Measurements from ENCODE around the gene ZCCHC10. TPM values are rescaled to one million over a fixed set of nuclear protein-coding genes. Genes with fewer than 3 reads are reported as not detected.

ZCCHC10 gene
- total RNA-seq (25.9 and 30.5 TPM in 2 replicates), polyA plus RNA-seq (32.1 and 35.3 TPM in 2 replicates), polyA minus RNA-seq (10.2 and 17.1 TPM in 2 replicates), Bru-seq, nascent RNA (percentile 70 among the genes with signal in this experiment), BruChase-seq, experiment 1, labeled RNA remaining after a 6-hour chase (percentile 64 among the genes with signal in this experiment), BruChase-seq, experiment 2, labeled RNA remaining after a 2-hour chase (percentile 73 among the genes with signal in this experiment)
- polyA plus RNA-seq (2011; cell fraction: cytosol; rRNA removed): 39.3 and 42.5 TPM in 2 replicates
- polyA plus RNA-seq (2011; cell fraction: nucleus; rRNA removed): 15.9 and 19.4 TPM in 2 replicates
- 31.2 and 51.6 TPM in 2 replicates for polyA plus RNA-seq (2012)
- 5.4 TPM for polyA minus RNA-seq (2011; cell fraction: cytosol; rRNA and poly(A)+ RNA removed)
- polyA minus RNA-seq (2011; cell fraction: nucleus; rRNA and poly(A)+ RNA removed): 4.7 and 9.3 TPM in 2 replicates
- long read RNA-seq, transcript ZCCHC10-203 (3 exons, 325 nt): major isoform, 58 of 144 reads
- long read RNA-seq, transcript ZCCHC10-201 (4 exons, 2,178 nt): minor isoform, 37 of 144 reads
- long read RNA-seq, transcript ZCCHC10-207 (5 exons, 1,070 nt): minor isoform, 13 of 144 reads
- long read RNA-seq, transcript ZCCHC10-210 (3 exons, 876 nt): minor isoform, 6 of 144 reads
- long read RNA-seq, partial matches to known transcripts: 7 of 144 reads
- long read RNA-seq, other reads (novel, unspliced or antisense): 20 of 144 reads

DNA sequence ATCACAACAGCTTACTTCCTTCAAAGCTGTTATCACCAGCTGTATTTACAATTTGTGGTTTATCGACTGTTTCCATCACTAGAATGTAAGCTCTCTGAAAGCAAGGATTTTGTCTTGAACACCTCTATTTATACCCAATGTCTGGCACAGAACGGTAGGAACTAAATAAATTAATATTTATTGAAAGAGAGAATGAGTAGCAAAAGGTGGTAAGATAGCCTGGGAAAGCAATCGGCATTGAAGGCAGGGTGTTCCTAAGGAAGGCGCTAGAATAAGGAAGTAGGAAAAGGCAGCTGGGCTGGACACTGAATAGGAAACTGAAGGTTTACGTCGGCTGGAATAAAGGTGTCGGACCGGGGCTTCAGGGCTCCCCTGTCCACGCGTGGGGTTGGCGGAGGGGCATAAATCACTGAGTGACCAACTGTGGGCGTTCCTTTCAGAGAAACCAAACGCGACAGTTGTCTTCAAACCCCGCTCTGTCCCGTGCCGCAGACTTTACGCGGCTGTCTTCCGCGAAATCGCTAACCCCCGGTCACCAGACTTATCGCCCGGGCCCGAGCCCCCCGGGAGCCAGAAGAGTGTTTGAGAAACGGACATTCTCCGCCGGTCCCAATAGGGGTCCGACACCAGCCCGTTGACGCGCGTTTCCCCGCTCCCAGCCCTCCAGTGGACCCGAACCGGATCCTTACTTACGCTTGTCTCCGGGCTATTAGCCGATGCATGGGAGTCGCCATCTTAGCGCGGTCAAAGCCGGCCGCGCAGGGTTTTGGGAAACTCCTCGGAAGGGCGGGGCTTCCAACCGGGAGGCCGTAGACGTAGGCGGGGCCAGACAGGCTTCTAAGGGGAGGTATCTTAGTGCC lies at the start of gene ZCCHC10:
TSS of gene ZCCHC10 (minus strand) at position 746 of the 860 bp plus-strand sequence. CDS start at position 734, 12 bp downstream.
- Histone ChIP-seq H3K27me3 (ENCODE audit: control insufficient read depth in 2 of 2, insufficient read depth in 2 of 2, low read length in 2 of 2) (no peaks in the 10 kb centered on the region), H3K79me2 (ENCODE audit: control insufficient read depth, insufficient read depth, low read length) (peaks cover 34% of the 10 kb centered on the region), H4K20me1 (replicated peaks; ENCODE audit: control insufficient read depth, extremely low read depth, insufficient read depth, low read length) (no peaks in the 10 kb centered on the region), H3K4me1 (ENCODE audit: control insufficient read depth, extremely low read depth, insufficient read depth, low read length) (peaks cover 5% of the 10 kb centered on the region), H3K9ac (replicated peaks; ENCODE audit: extremely low read depth, insufficient read depth, low read length) (peak within 1 kb of the TSS; percentile 78), H2AFZ (ENCODE audit: low read depth, low read length) (peak within 1 kb of the TSS; percentile 98), H3K27ac (ENCODE audit: insufficient read depth, low read depth, low read length) (peak within 1 kb of the TSS; percentile 54), H3K9me3 (replicated peaks; ENCODE audit: control insufficient read depth, insufficient read depth, low read length) (no peaks in the 10 kb centered on the region), H3K9me1 (replicated peaks; ENCODE audit: control insufficient read depth, extremely low read depth, insufficient read depth, low read length) (no peaks in the 10 kb centered on the region), H3K36me3 (ENCODE audit: control insufficient read depth in 2 of 2, extremely low read depth in 1 of 2, insufficient read depth in 2 of 2, low read length in 2 of 2) (no peaks in the 10 kb centered on the region), H3K4me2 (ENCODE audit: insufficient read depth, low read length) (peak within 1 kb of the TSS; percentile 94), H3K4me3 (replicated peaks in 1 of 3; ENCODE audit: insufficient read depth in 1 of 3, low read depth in 1 of 3, low read length in 3 of 3) (peak within 1 kb of the TSS; percentile 55 to 86 (median 84))
- dilution Hi-C loops (cut with MboI; ENCODE audit: extremely low pct_ligation_motif_present, low sequenced_read_pairs): no loop called here
- intact Hi-C loops (cut with micrococcal nuclease): loop anchor here (1.0 to 5.0 kb wide), 3 partner anchors 25 to 119 kb away; partner anchors contain the start of gene AFF4
- TF ChIP-seq GATA2 (IDR thresholded peaks at IDR 0.05; ENCODE audit: insufficient read depth, insufficient read length, low read depth, low read length): no peak
- TF ChIP-seq, protein P1, sequence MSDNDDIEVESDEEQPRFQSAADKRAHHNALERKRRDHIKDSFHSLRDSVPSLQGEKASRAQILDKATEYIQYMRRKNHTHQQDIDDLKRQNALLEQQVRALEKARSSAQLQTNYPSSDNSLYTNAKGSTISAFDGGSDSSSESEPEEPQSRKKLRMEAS (IDR thresholded peaks at IDR 0.05; ENCODE audit: insufficient read depth, insufficient read length): no peak
- peak; percentile 90 for TF ChIP-seq POLR2AphosphoS5 (IDR thresholded peaks at IDR 0.05; ENCODE audit: insufficient read depth, low read depth, low read length)
- no peak for TF ChIP-seq JUN (IDR thresholded peaks at IDR 0.05; ENCODE audit: borderline replicate concordance, insufficient read depth, insufficient read length, low read depth)
- peak; percentile 96 for TF ChIP-seq POLR2A (IDR thresholded peaks at IDR 0.05; ENCODE audit: low read depth, low read length)
- TF ChIP-seq, protein P2, sequence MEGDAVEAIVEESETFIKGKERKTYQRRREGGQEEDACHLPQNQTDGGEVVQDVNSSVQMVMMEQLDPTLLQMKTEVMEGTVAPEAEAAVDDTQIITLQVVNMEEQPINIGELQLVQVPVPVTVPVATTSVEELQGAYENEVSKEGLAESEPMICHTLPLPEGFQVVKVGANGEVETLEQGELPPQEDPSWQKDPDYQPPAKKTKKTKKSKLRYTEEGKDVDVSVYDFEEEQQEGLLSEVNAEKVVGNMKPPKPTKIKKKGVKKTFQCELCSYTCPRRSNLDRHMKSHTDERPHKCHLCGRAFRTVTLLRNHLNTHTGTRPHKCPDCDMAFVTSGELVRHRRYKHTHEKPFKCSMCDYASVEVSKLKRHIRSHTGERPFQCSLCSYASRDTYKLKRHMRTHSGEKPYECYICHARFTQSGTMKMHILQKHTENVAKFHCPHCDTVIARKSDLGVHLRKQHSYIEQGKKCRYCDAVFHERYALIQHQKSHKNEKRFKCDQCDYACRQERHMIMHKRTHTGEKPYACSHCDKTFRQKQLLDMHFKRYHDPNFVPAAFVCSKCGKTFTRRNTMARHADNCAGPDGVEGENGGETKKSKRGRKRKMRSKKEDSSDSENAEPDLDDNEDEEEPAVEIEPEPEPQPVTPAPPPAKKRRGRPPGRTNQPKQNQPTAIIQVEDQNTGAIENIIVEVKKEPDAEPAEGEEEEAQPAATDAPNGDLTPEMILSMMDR (IDR thresholded peaks at IDR 0.05; ENCODE audit: extremely low read depth in 1 of 2, insufficient read depth in 1 of 2, low read depth in 1 of 2, low read length in 2 of 2): no peak
- no peak for TF ChIP-seq MYC (IDR thresholded peaks at IDR 0.05; ENCODE audit: low read depth, low read length)
- DNase-seq (ENCODE audit: low read depth, low spot score): peak; percentile 96
- ChIA-PET CTCF (interaction anchor here (1.1 kb wide), 1 partner anchor 222 kb away, joined by 3 read pairs; no protein-coding TSS in a partner anchor), POLR2A (interaction anchor here (0.6 to 1.6 kb wide), 4 partner anchors 26 to 85 kb away, joined by 3 to 8 read pairs (median 4); partner anchors contain the start of genes AFF4 and HSPA4)
- FAIRE-seq: peak; percentile 81
- TSS peak; percentile 73 for BruUV-seq (replicated peaks)

Measured in endothelial cell of umbilical vein (primary cell).